Mesenchymal stem cell (in vitro differentiated cells and primary cell): Measurements from ENCODE around the gene OR2A7.
"Not testable (repeated sequence)": the region's sequence is repeated elsewhere in the genome, so short reads cannot be mapped to it uniquely, and the experiment has no call there.

Experiments
- DNase-seq: peaks from one replicate; pipeline ENCODE4 v3.0.0-alpha.2; 2013
- H2AFZ ChIP-seq: one replicate; pipeline ENCODE4 v1.6.1; 2013; ENCODE audit warnings: low read depth, mild to moderate bottlenecking, control low read depth, inconsistent platforms, low read length, moderate library complexity
- H2AK5ac ChIP-seq: 2 replicates; pipeline ENCODE4 v1.6.1; 2013; ENCODE audit warnings: low read length, moderate library complexity, mild to moderate bottlenecking, inconsistent platforms; ENCODE audit not compliant: severe bottlenecking
- H2BK120ac ChIP-seq: one replicate; pipeline ENCODE4 v1.6.1; 2013; ENCODE audit warnings: low read depth, mild to moderate bottlenecking, inconsistent platforms, low read length, moderate library complexity
- H2BK12ac ChIP-seq, 2 experiments: one replicate each; pipeline ENCODE4 v1.6.1; 2013; ENCODE audit warnings: inconsistent platforms in 2 of 2, low read length in 2 of 2, mild to moderate bottlenecking in 2 of 2, moderate library complexity in 2 of 2, control low read depth in 1 of 2
- H2BK15ac ChIP-seq: one replicate; pipeline ENCODE4 v1.6.1; 2013; ENCODE audit warnings: mild to moderate bottlenecking, low read depth, inconsistent platforms; ENCODE audit not compliant: poor library complexity, severe bottlenecking
- H2BK5ac ChIP-seq: 2 replicates; pipeline ENCODE4 v1.6.1; 2013; ENCODE audit warnings: low read depth, mild to moderate bottlenecking, low read length, control low read depth, inconsistent platforms; ENCODE audit not compliant: poor library complexity, severe bottlenecking
- H3K14ac ChIP-seq, 2 experiments: one replicate each; pipeline ENCODE4 v1.6.1; 2013; ENCODE audit warnings: inconsistent platforms in 2 of 2, low read length in 2 of 2, control low read depth in 1 of 2, mild to moderate bottlenecking in 1 of 2, moderate library complexity in 1 of 2
- H3K18ac ChIP-seq, 2 experiments: one replicate each; pipeline ENCODE4 v1.6.1; 2013; ENCODE audit warnings: inconsistent platforms in 2 of 2, low read length in 2 of 2, control low read depth in 1 of 2, low read depth in 1 of 2, mild to moderate bottlenecking in 1 of 2
- H3K23ac ChIP-seq, 2 experiments: one replicate each; pipeline ENCODE4 v1.6.1; 2013; ENCODE audit warnings: inconsistent platforms in 2 of 2, low read length in 2 of 2, mild to moderate bottlenecking in 2 of 2, moderate library complexity in 2 of 2, control low read depth in 1 of 2
- H3K27ac ChIP-seq: 2 replicates; pipeline ENCODE4 v1.5.1; 2013; ENCODE audit warnings: mild to moderate bottlenecking, moderate library complexity, low read length, control low read depth, inconsistent platforms; ENCODE audit not compliant: poor library complexity, severe bottlenecking
- H3K27me3 ChIP-seq, 2 experiments: 2 replicates each; pipeline versions ENCODE4 v1.6.1 to v1.7.0; 2013; ENCODE audit warnings: low read length in 2 of 2, mild to moderate bottlenecking in 2 of 2, moderate library complexity in 2 of 2, control low read depth in 1 of 2, inconsistent platforms in 1 of 2; ENCODE audit not compliant: control insufficient read depth in 1 of 2, insufficient read depth in 1 of 2
- H3K36me3 ChIP-seq, 2 experiments: 2 replicates each; pipeline versions ENCODE4 v1.6.1 to v1.7.0; 2013; ENCODE audit warnings: low read length in 2 of 2, control low read depth in 1 of 2, inconsistent platforms in 1 of 2, low read depth in 1 of 2, mild to moderate bottlenecking in 1 of 2; ENCODE audit not compliant: insufficient read depth in 2 of 2, control insufficient read depth in 1 of 2
- H3K4ac ChIP-seq, 2 experiments: one replicate each; pipeline ENCODE4 v1.6.1; 2013; ENCODE audit warnings: inconsistent platforms in 2 of 2, low read length in 2 of 2, mild to moderate bottlenecking in 2 of 2, moderate library complexity in 2 of 2, control low read depth in 1 of 2, low read depth in 1 of 2
- H3K4me1 ChIP-seq: 2 replicates; pipeline ENCODE4 v1.6.1; 2013; ENCODE audit warnings: low read depth, low read length, control low read depth; ENCODE audit not compliant: control insufficient read depth, insufficient read depth
- H3K4me2 ChIP-seq: 2 replicates; pipeline ENCODE4 v1.6.1; 2013; ENCODE audit warnings: low read length, mild to moderate bottlenecking, inconsistent platforms; ENCODE audit not compliant: poor library complexity, severe bottlenecking
- H3K4me3 ChIP-seq, 2 experiments: 2 replicates each; pipeline versions ENCODE4 v1.5.1 to v1.7.0; 2013; ENCODE audit warnings: low read length in 2 of 2, mild to moderate bottlenecking in 2 of 2, control low read depth in 1 of 2, low read depth in 1 of 2; ENCODE audit not compliant: insufficient read depth in 1 of 2
- H3K79me1 ChIP-seq: replicated peaks from 2 replicates; pipeline ENCODE4 v1.6.1; 2013; ENCODE audit warnings: mild to moderate bottlenecking, control low read depth, low read length, inconsistent platforms; ENCODE audit not compliant: poor library complexity, severe bottlenecking
- H3K9ac ChIP-seq: 2 replicates; pipeline ENCODE4 v1.7.0; 2013; ENCODE audit warnings: mild to moderate bottlenecking, low read length, moderate library complexity
- H3K9me3 ChIP-seq: 2 replicates; pipeline ENCODE4 v1.7.0; 2013; ENCODE audit warnings: mild to moderate bottlenecking, low read length; ENCODE audit not compliant: control insufficient read depth
- H4K8ac ChIP-seq: one replicate; pipeline ENCODE4 v1.6.1; 2013; ENCODE audit warnings: inconsistent platforms, mild to moderate bottlenecking, low read length, moderate library complexity
- H4K91ac ChIP-seq: one replicate; pipeline ENCODE4 v1.6.1; 2013; ENCODE audit warnings: mild to moderate bottlenecking, low read length, inconsistent platforms
- WGBS: methylation state at CpG from one replicate; pipeline ENCODE4 v1.1.7; 2013; ENCODE audit warnings: mixed read lengths; 5-methylcytosine and 5-hydroxymethylcytosine counted together

OR2A7 gene

GRCh38 chr7:144305156-144305555 lies 40.6 kb upstream of the OR2A7 start:
- H3K9me3 ChIP-seq, H3K79me1 ChIP-seq, H3K27me3 ChIP-seq, H4K91ac ChIP-seq, H3K14ac ChIP-seq, DNase-seq, H2BK15ac ChIP-seq, H2BK120ac ChIP-seq, H2BK12ac ChIP-seq, H4K8ac ChIP-seq, H3K4me2 ChIP-seq, H3K36me3 ChIP-seq, H3K18ac ChIP-seq, H3K27ac ChIP-seq, H3K23ac ChIP-seq, H2AK5ac ChIP-seq, H3K4ac ChIP-seq, H3K4me3 ChIP-seq, H2BK5ac ChIP-seq, H2AFZ ChIP-seq, H3K4me1 ChIP-seq, H3K9ac ChIP-seq: not testable (repeated sequence)
- no CpG with 5 or more reads among the region's 2 CpGs for WGBS

DNA sequence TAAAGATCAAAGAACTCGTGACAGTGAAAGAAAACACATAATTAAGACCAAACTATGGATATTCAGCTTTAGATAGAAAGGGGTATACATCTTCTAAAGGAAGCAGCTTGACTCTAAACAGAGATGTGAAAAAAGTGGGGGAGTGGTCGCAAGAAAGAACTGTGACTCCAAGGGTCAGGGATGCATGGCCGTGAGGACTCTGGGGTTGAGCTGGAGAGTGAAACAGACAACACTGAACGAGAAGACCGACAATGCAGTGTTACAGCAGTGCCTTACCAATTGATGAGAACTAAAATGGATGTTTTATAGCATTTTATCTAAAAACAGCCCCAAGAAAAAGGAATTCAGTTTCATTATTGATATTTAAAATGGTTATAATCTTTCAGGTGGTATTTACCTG lies 39.0 kb upstream of the OR2A7 start:
- not testable (repeated sequence) for H3K79me1 ChIP-seq, H3K18ac ChIP-seq, H4K91ac ChIP-seq, H3K27ac ChIP-seq, H3K14ac ChIP-seq, H2BK120ac ChIP-seq, H2BK12ac ChIP-seq, DNase-seq, H2AFZ ChIP-seq, H3K4me3 ChIP-seq, H3K36me3 ChIP-seq, H2AK5ac ChIP-seq, H3K4ac ChIP-seq, H2BK5ac ChIP-seq, H3K27me3 ChIP-seq, H3K4me2 ChIP-seq, H3K4me1 ChIP-seq, H3K9me3 ChIP-seq, H2BK15ac ChIP-seq, H3K23ac ChIP-seq, H3K9ac ChIP-seq, H4K8ac ChIP-seq
- WGBS = no CpG with 5 or more reads among the region's 5 CpGs

DNA sequence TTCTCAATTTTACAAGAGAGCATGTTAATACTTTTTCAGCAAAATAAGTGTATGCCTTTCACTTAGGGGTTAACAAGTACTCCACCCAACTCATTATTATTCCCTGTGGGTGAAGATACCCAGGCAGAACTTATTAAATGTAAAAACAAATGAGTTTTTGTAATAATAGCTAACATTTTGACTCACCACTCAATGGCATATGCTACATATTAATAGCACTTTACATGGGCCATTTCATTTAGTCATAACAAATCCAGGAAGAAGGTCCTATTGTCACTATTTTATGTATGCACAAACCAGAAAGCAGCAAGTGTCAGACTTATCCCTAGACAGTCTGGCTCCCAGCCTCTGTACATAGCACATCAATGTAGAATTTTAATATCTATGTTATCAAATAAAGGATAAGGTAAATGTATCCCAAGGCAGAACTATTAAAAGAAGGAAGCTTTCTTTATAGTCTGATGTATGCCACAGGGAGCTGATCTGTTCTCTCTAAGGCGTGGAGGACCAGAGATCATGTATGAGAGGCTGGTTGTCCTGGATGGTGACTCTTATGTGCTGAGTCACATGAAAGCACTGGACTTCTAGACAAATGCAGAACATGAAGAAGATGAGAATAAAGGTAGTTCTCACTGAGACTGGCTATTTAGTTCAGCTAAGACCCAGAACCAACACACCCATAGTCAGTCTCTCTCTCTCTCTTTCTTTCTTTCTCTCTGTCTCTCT lies 38.1 kb upstream of the OR2A7 start:
- H2BK15ac ChIP-seq, H2BK12ac ChIP-seq, H3K9ac ChIP-seq, H3K27ac ChIP-seq, H2AK5ac ChIP-seq, H3K4me2 ChIP-seq, H3K9me3 ChIP-seq, H3K4me1 ChIP-seq, H3K36me3 ChIP-seq, H2BK5ac ChIP-seq, H3K4ac ChIP-seq, H3K18ac ChIP-seq, H3K79me1 ChIP-seq, DNase-seq, H3K4me3 ChIP-seq, H4K91ac ChIP-seq, H3K14ac ChIP-seq, H2BK120ac ChIP-seq, H2AFZ ChIP-seq, H4K8ac ChIP-seq, H3K23ac ChIP-seq, H3K27me3 ChIP-seq: not testable (repeated sequence)
- no CpG with 5 or more reads among the region's 1 CpG for WGBS

DNA sequence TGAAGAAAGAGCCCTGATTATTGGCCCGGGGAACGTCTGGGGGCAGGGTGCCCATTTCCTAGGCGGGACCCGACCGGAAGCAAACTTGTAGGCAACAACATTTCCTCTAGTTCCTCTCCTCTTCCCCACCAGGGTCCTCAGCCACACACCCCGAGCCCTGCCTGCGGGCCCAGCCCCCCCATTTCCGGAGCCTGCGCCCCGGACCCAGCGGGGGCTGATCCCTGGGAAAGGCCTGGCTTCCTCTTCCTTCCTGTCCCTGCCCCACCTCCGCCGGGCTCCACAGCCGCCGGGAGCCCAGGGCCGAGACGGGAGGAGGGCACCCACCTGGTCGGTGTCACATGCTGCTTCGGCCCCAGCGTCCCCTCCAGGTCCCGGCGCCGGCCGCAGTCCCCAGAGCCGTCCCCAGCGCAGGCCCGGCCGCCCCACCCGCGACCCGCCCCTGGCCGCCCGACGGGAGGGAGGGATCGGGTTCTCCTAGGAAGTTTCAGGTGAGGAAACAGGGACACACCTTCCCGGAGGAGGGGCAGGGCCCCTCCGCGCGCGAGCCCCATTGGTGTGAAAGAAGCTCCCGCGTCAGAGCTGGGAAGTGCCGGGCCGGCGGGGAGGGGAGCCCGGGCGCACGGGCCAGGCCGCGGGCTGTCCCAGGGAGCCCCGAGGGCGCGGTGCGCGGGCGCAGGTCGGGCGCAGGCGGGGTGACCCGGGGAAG lies 29.4 kb upstream of the OR2A7 start:
- not testable (repeated sequence) for H4K91ac ChIP-seq, H3K23ac ChIP-seq, H2BK5ac ChIP-seq, H3K79me1 ChIP-seq, H3K4me1 ChIP-seq, H2AK5ac ChIP-seq, H3K18ac ChIP-seq, H2BK15ac ChIP-seq, H2BK12ac ChIP-seq, H3K9ac ChIP-seq, H3K14ac ChIP-seq, H2BK120ac ChIP-seq, DNase-seq, H3K4ac ChIP-seq, H3K27ac ChIP-seq, H3K36me3 ChIP-seq, H2AFZ ChIP-seq, H3K9me3 ChIP-seq, H3K4me3 ChIP-seq, H3K4me2 ChIP-seq, H4K8ac ChIP-seq, H3K27me3 ChIP-seq
- no CpG with 5 or more reads among the region's 60 CpGs for WGBS
